ENCODE data around the gene MAL.

MAL gene

GRCh38 chr2:95044601-95045000, 19.1 kb downstream of the MAL start:
- Histone ChIP-seq H3K18ac (ENCODE audit: low read length) (no peak overlapping the region), H4K8ac (ENCODE audit: low read depth, low read length) (no peak overlapping the region), H3K23ac (ENCODE audit: low read length) (no peak overlapping the region), H3K27ac (ENCODE audit: low read depth, low read length) (no peak overlapping the region), H2BK5ac (ENCODE audit: low read depth, low read length, poor library complexity) (no peak overlapping the region), H3K4me3 (ENCODE audit: low read depth, low read length) (no peak overlapping the region), H3K4ac (ENCODE audit: low read depth, low read length) (no peak overlapping the region), H3K14ac (ENCODE audit: low read length) (no peak overlapping the region), H2AFZ (ENCODE audit: insufficient read depth, low read length, poor library complexity) (no peak overlapping the region), H3K9ac (ENCODE audit: low read length) (no peak overlapping the region), H2BK12ac (ENCODE audit: low read length) (no peak overlapping the region), H4K91ac (ENCODE audit: low read depth, low read length) (no peak overlapping the region), H4K12ac (ENCODE audit: low read depth, low read length) (no peak overlapping the region), H3K79me2 (ENCODE audit: control insufficient read depth, insufficient read depth, low read length, poor library complexity) (no peaks in the 10 kb centered on the region), H2BK120ac (ENCODE audit: insufficient read depth, low read length, poor library complexity) (no peak overlapping the region), H3K4me2 (ENCODE audit: low read length) (no peak overlapping the region), H3K79me1 (ENCODE audit: low read length) (no peaks in the 10 kb centered on the region), H3K36me3 (ENCODE audit: control insufficient read depth in 1 of 2, insufficient read depth in 2 of 2, low read length in 2 of 2) (no peaks in the 10 kb centered on the region), H3K9me3 (ENCODE audit: insufficient read depth, low read depth, low read length) (peaks cover 2% of the 10 kb centered on the region), H3K27me3 (ENCODE audit: insufficient read depth, low read length) (no peaks in the 10 kb centered on the region), H2AK5ac (ENCODE audit: low read length) (no peak overlapping the region), H3K4me1 (ENCODE audit: control insufficient read depth in 1 of 2, insufficient read depth in 2 of 2, low read length in 2 of 2) (peaks cover 0 to 5% of the 10 kb centered on the region in 2 experiments)
- DNase-seq: no peak
- WGBS (ENCODE audit: extremely low coverage, insufficient coverage, insufficient read length): no CpG with 5 or more reads among the region's 5 CpGs

- H2BK120ac ChIP-seq (ENCODE audit: insufficient read depth, low read length, poor library complexity): no peak overlapping the region
- H3K9me3 ChIP-seq (ENCODE audit: insufficient read depth, low read depth, low read length): no peaks in the 10 kb centered on the region
- H3K27ac ChIP-seq (ENCODE audit: low read depth, low read length): no peak overlapping the region
- no peak overlapping the region for H3K14ac ChIP-seq (ENCODE audit: low read length)
- no CpG with 5 or more reads among the region's 13 CpGs for WGBS (ENCODE audit: extremely low coverage, insufficient coverage, insufficient read length)
- no peak for DNase-seq
- no peak overlapping the region for H3K9ac ChIP-seq (ENCODE audit: low read length)
- H2BK12ac ChIP-seq (ENCODE audit: low read length): no peak overlapping the region
- H3K4me3 ChIP-seq (ENCODE audit: low read depth, low read length): no peak overlapping the region
- no peaks in the 10 kb centered on the region for H3K79me2 ChIP-seq (ENCODE audit: control insufficient read depth, insufficient read depth, low read length, poor library complexity)
- no peaks in the 10 kb centered on the region for H3K27me3 ChIP-seq (ENCODE audit: insufficient read depth, low read length)
- no peaks in the 10 kb centered on the region for H3K36me3 ChIP-seq (ENCODE audit: control insufficient read depth in 1 of 2, insufficient read depth in 2 of 2, low read length in 2 of 2)
- no peak overlapping the region for H2BK5ac ChIP-seq (ENCODE audit: low read depth, low read length, poor library complexity)
- no peak overlapping the region for H2AFZ ChIP-seq (ENCODE audit: insufficient read depth, low read length, poor library complexity)
- H3K23ac ChIP-seq (ENCODE audit: low read length): no peak overlapping the region
- H2AK5ac ChIP-seq (ENCODE audit: low read length): no peak overlapping the region
- H3K79me1 ChIP-seq (ENCODE audit: low read length): no peaks in the 10 kb centered on the region
- H3K4me2 ChIP-seq (ENCODE audit: low read length): no peak overlapping the region
- no peak overlapping the region for H4K91ac ChIP-seq (ENCODE audit: low read depth, low read length)
- H3K4ac ChIP-seq (ENCODE audit: low read depth, low read length): no peak overlapping the region
- H3K4me1 ChIP-seq (ENCODE audit: control insufficient read depth in 1 of 2, insufficient read depth in 2 of 2, low read length in 2 of 2): no peaks in the 10 kb centered on the region
- H4K12ac ChIP-seq (ENCODE audit: low read depth, low read length): no peak overlapping the region
- H3K18ac ChIP-seq (ENCODE audit: low read length): no peak overlapping the region
- no peak overlapping the region for H4K8ac ChIP-seq (ENCODE audit: low read depth, low read length)
Measured at GRCh38 chr2:95046371-95047112, 21.0 kb downstream of the MAL start.

GRCh38 chr2:95047629-95048510, 22.4 kb downstream of the MAL start:
- Histone ChIP-seq H3K18ac (ENCODE audit: low read length) (no peak overlapping the region), H2BK12ac (ENCODE audit: low read length) (no peak overlapping the region), H4K12ac (ENCODE audit: low read depth, low read length) (no peak overlapping the region), H3K4me2 (ENCODE audit: low read length) (no peak overlapping the region), H3K79me1 (ENCODE audit: low read length) (no peaks in the 10 kb centered on the region), H2AK5ac (ENCODE audit: low read length) (no peak overlapping the region), H3K9ac (ENCODE audit: low read length) (no peak overlapping the region), H4K8ac (ENCODE audit: low read depth, low read length) (no peak overlapping the region), H3K36me3 (ENCODE audit: control insufficient read depth in 1 of 2, insufficient read depth in 2 of 2, low read length in 2 of 2) (no peaks in the 10 kb centered on the region), H3K27me3 (ENCODE audit: insufficient read depth, low read length) (no peaks in the 10 kb centered on the region), H2BK5ac (ENCODE audit: low read depth, low read length, poor library complexity) (no peak overlapping the region), H3K9me3 (ENCODE audit: insufficient read depth, low read depth, low read length) (peaks cover 2% of the 10 kb centered on the region), H3K4ac (ENCODE audit: low read depth, low read length) (no peak overlapping the region), H3K79me2 (ENCODE audit: control insufficient read depth, insufficient read depth, low read length, poor library complexity) (no peaks in the 10 kb centered on the region), H3K4me1 (ENCODE audit: control insufficient read depth in 1 of 2, insufficient read depth in 2 of 2, low read length in 2 of 2) (no peaks in the 10 kb centered on the region), H3K4me3 (ENCODE audit: low read depth, low read length) (peak overlapping the region; percentile 14), H2BK120ac (ENCODE audit: insufficient read depth, low read length, poor library complexity) (no peak overlapping the region), H3K27ac (ENCODE audit: low read depth, low read length) (no peak overlapping the region), H3K14ac (ENCODE audit: low read length) (no peak overlapping the region), H4K91ac (ENCODE audit: low read depth, low read length) (no peak overlapping the region), H2AFZ (ENCODE audit: insufficient read depth, low read length, poor library complexity) (no peak overlapping the region), H3K23ac (ENCODE audit: low read length) (no peak overlapping the region)
- no peak for DNase-seq
- WGBS (ENCODE audit: extremely low coverage, insufficient coverage, insufficient read length): no CpG with 5 or more reads among the region's 17 CpGs

- no peak overlapping the region for H2BK120ac ChIP-seq (ENCODE audit: insufficient read depth, low read length, poor library complexity)
- H2BK12ac ChIP-seq (ENCODE audit: low read length): no peak overlapping the region
- no peak overlapping the region for H3K23ac ChIP-seq (ENCODE audit: low read length)
- no peaks in the 10 kb centered on the region for H3K36me3 ChIP-seq (ENCODE audit: control insufficient read depth in 1 of 2, insufficient read depth in 2 of 2, low read length in 2 of 2)
- H3K4me2 ChIP-seq (ENCODE audit: low read length): no peak overlapping the region
- H3K4me1 ChIP-seq (ENCODE audit: control insufficient read depth in 1 of 2, insufficient read depth in 2 of 2, low read length in 2 of 2): no peaks in the 10 kb centered on the region
- H3K79me1 ChIP-seq (ENCODE audit: low read length): no peaks in the 10 kb centered on the region
- peaks cover 4% of the 10 kb centered on the region for H3K9me3 ChIP-seq (ENCODE audit: insufficient read depth, low read depth, low read length)
- DNase-seq: no peak
- H4K91ac ChIP-seq (ENCODE audit: low read depth, low read length): no peak overlapping the region
- H3K27me3 ChIP-seq (ENCODE audit: insufficient read depth, low read length): no peaks in the 10 kb centered on the region
- no peak overlapping the region for H4K8ac ChIP-seq (ENCODE audit: low read depth, low read length)
- H2BK5ac ChIP-seq (ENCODE audit: low read depth, low read length, poor library complexity): no peak overlapping the region
- H3K4me3 ChIP-seq (ENCODE audit: low read depth, low read length): no peak overlapping the region
- no peak overlapping the region for H3K4ac ChIP-seq (ENCODE audit: low read depth, low read length)
- H2AK5ac ChIP-seq (ENCODE audit: low read length): no peak overlapping the region
- H2AFZ ChIP-seq (ENCODE audit: insufficient read depth, low read length, poor library complexity): no peak overlapping the region
- no peaks in the 10 kb centered on the region for H3K79me2 ChIP-seq (ENCODE audit: control insufficient read depth, insufficient read depth, low read length, poor library complexity)
- H3K14ac ChIP-seq (ENCODE audit: low read length): no peak overlapping the region
- no peak overlapping the region for H4K12ac ChIP-seq (ENCODE audit: low read depth, low read length)
- no peak overlapping the region for H3K27ac ChIP-seq (ENCODE audit: low read depth, low read length)
- H3K9ac ChIP-seq (ENCODE audit: low read length): no peak overlapping the region
- no CpG with 5 or more reads among the region's 15 CpGs for WGBS (ENCODE audit: extremely low coverage, insufficient coverage, insufficient read length)
- H3K18ac ChIP-seq (ENCODE audit: low read length): no peak overlapping the region
Measured at GRCh38 chr2:95048825-95049682, 23.5 kb downstream of the MAL start.
